Coronary artery (tissue), 2 donors: ENCODE data around the gene MS4A18.

ENCODE experiments used
- DNase-seq: peaks from one replicate; pipeline ENCODE4 v3.0.0-alpha.2; 2017; ENCODE audit warnings: low spot score
- H3K27ac ChIP-seq, 2 donors: fragments of 200-600 bp; sonication (generic); one replicate each; pipeline ENCODE4 v1.5.1; 2016 to 2019
- H3K4me3 ChIP-seq: fragments of 200-600 bp; sonication (generic); 2 replicates; pipeline ENCODE4 v1.5.1; 2016; ENCODE audit warnings: mild to moderate bottlenecking, moderate library complexity
- TF ChIP-seq, protein P1 (sequence below): fragments of 200-600 bp; sonication (generic); IDR thresholded peaks from one replicate; pipeline ENCODE4 v1.5.1; 2019; ENCODE audit warnings: antibody characterized with exemption

MS4A18 gene

DNA sequence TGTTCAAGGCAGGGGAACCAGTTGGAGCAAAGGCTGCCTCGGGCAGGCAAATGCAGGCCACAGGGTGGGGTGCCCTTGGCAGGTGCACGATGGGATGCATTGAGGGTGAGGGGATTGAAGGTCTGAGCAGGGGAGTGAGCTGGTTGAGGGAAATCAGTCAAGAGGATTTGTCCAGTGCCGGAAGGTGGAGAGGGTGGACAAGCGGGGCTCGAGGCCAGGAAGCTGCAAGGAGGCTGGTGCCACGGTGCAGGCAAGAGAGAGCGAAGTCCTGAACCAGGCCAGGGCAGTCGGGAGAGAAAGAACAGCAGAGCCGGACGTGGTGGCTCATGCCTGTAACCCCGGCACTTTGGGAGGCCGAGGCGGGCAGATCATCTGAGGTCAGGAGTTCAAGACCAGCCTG, 50.2 kb downstream of the MS4A18 start:
- Histone ChIP-seq H3K27ac (no peak overlapping the region), H3K4me3 (no peak overlapping the region)
- DNase-seq, result no peak
- TF ChIP-seq, protein P1, sequence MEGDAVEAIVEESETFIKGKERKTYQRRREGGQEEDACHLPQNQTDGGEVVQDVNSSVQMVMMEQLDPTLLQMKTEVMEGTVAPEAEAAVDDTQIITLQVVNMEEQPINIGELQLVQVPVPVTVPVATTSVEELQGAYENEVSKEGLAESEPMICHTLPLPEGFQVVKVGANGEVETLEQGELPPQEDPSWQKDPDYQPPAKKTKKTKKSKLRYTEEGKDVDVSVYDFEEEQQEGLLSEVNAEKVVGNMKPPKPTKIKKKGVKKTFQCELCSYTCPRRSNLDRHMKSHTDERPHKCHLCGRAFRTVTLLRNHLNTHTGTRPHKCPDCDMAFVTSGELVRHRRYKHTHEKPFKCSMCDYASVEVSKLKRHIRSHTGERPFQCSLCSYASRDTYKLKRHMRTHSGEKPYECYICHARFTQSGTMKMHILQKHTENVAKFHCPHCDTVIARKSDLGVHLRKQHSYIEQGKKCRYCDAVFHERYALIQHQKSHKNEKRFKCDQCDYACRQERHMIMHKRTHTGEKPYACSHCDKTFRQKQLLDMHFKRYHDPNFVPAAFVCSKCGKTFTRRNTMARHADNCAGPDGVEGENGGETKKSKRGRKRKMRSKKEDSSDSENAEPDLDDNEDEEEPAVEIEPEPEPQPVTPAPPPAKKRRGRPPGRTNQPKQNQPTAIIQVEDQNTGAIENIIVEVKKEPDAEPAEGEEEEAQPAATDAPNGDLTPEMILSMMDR, result no peak

DNA sequence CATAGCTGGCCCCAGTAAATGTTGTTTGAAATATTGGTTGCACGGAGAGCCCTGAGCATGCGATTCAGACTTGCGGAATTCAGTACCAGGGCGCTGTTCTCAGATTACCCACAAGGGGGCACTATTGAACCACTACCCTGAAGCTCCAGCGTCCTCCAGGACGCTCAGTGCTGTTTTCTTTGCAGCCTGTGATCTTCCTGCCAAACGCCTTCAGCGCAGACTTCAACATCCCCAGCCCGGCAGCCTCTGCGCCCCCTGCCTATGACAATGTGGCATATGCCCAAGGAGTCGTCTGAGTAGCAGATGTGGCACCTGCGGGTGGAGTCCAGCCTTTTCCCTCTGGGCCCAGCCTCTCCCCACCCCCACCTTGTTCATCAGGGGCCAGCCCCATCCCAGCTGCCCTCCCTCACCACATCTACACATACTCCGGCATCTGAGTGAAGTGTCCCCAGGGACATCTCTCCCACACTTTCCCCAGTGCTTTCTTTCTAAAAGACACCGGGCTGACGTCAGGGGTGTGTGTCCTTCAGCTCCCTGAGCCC, 51.0 kb downstream of the MS4A18 start:
- H3K27ac ChIP-seq, result no peak overlapping the region
- no peak overlapping the region for H3K4me3 ChIP-seq
- DNase-seq, result peak; percentile 79
- TF ChIP-seq, protein P1, result peak; percentile 80

DNA sequence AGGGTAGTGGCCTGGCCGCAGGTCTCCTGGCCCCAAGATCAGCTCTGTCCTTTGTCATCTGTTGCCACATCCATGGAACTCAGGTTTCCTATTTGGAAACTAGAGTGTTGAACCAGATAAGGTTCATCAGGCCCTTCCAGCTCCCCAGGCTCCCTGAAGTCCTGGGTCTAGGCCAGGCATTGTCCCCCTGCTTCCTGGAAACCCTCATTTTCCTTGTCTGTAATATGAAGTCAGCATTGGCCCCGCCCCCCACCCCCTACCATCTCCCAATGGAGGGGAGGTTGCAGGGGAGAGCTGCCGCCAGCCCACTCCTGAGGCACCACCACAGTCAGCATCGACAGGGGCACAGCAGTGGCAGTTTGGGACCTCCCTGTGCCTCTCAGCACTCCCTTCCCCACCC, 51.6 kb downstream of the MS4A18 start:
- no peak for DNase-seq
- no peak overlapping the region for H3K27ac ChIP-seq
- TF ChIP-seq, protein P1, result no peak
- H3K4me3 ChIP-seq, result no peak overlapping the region

DNA sequence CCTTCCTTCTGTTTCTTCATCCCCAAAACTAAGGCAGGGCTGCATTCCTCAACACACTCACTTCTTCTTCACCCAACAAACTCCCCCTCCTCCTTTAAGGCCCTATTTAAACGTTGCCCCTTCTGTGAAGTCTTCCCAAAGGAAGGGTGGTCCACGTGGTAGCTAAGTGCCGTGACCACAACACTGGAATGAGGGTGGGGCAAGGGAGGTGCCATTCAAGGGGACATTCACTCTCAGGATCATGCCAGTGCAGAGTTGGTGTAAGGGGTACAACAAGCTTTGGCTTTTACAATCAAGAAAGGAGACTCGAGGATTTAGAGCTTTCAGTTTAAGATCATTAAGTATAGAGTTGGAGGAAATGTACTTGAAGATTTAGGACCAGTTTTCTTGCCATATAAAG, 52.6 kb downstream of the MS4A18 start:
- Histone ChIP-seq H3K4me3 (no peak overlapping the region), H3K27ac (no peak overlapping the region)
- no peak for DNase-seq
- TF ChIP-seq, protein P1, result no peak

DNA sequence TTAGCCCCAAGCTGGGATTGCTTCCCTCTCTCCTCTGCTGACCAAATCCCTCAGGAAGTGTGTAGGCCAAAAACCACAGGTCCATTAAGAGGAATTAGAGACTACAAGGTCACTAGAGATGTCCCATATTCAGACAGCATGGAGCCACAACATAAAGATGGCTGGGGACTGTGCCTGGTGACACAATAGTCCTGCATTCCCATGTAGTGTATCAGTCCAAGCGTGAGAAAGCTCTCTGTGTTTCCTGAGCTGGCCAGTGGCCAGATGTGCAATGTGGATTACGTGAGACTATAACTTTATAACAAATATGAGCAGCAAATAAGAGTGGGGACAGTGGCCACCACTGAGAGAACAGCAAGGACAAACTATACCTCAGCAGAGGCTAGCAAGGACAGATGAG, 53.1 kb downstream of the MS4A18 start:
- Histone ChIP-seq H3K27ac (no peak overlapping the region), H3K4me3 (no peak overlapping the region)
- no peak for DNase-seq
- TF ChIP-seq, protein P1, result no peak

DNA sequence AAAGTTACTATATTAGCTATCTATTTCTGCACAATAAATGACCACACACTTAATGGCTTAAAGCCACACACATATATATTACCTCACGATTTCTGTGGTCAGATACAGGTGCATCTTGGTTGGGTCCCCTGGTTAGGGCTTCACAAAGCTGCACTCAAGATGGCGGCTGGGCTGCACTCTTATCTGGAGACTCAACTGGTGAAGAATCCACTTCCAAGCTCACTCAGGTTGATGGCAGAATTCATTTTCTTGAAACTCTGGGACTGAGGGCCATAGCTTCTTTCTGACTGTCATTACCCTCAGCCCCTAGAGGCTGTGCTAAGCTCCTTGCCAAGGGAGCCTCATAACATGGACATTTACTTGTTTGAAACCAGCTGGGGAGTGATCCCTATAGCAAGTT, 55.5 kb downstream of the MS4A18 start:
- Histone ChIP-seq H3K27ac (no peak overlapping the region), H3K4me3 (no peak overlapping the region)
- TF ChIP-seq, protein P1, result no peak
- DNase-seq, result no peak

DNA sequence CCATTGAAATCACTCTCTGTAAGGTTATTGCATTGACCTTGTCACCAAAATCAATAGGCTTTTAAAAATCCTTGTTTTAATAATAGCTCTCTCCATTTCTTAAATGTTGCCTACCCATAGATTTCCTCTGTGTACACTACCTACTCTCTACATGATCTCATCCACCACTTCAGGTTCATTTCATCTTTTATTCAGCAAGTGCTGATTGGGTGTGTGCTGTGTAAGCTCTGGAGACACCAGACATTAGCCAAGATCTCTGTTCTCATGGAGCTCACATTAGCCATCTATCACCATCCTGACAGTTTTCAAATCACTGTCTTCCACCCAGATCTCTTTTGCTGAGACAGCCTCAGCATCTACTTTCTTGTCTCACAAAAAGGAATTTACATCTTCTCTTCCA, 56.3 kb downstream of the MS4A18 start:
- TF ChIP-seq, protein P1, result no peak
- no peak overlapping the region for H3K4me3 ChIP-seq
- DNase-seq, result no peak

More for the DNA sequence above, 56.3 kb downstream of the MS4A18 start:
- H3K27ac ChIP-seq, result no peak overlapping the region
